Activated effector memory CD4-positive, alpha-beta T cell treated with Interleukin-2 at 50 U/mL for 16 hours (primary cell): ENCODE data around the gene QSER1.
"Not testable (repeated sequence)": the region's sequence is repeated elsewhere in the genome, so short reads cannot be mapped to it uniquely, and the experiment has no call there.

Experiments used
- DNase-seq: peaks from one replicate; pipeline ENCODE4 v3.0.0-alpha.2; 2020

The QSER1 gene

GRCh38 chr11:33006010-33006409 is 113.4 kb downstream of the QSER1 start:
- DNase-seq, result no peak

GRCh38 chr11:33013755-33014154 is 121.1 kb downstream of the QSER1 start:
- DNase-seq, result no peak

GRCh38 chr11:33015621-33016551 is 123.3 kb downstream of the QSER1 start, which contains the start of gene DEPDC7:
DEPDC7 (plus strand) TSS chr11:33015878; CDS start chr11:33015956, 78 bp downstream.
- peak; percentile 47 for DNase-seq

DNA sequence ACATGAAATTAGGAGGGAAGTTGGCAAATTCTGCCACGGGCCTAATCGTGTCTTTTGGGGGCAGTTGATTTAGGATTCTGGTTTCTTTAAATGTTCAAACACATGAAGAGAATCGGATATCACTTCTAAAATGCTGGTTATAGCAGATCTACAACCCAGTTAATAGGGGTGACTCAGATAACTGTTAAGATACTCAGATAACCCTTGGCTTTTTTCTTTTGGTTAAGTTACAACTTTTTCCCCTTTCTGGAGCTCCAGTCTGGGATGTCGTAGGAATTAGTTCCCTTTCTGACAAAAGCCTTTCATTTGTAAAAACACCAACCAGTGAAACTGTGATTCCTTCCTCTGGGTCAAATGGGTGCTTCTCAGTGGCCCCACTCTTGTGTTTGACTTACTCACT is 124.0 kb downstream of the QSER1 start:
- DNase-seq, result no peak

- DNase-seq, result no peak
Observed at GRCh38 chr11:33017478-33017877, 124.9 kb downstream of the QSER1 start.

DNA sequence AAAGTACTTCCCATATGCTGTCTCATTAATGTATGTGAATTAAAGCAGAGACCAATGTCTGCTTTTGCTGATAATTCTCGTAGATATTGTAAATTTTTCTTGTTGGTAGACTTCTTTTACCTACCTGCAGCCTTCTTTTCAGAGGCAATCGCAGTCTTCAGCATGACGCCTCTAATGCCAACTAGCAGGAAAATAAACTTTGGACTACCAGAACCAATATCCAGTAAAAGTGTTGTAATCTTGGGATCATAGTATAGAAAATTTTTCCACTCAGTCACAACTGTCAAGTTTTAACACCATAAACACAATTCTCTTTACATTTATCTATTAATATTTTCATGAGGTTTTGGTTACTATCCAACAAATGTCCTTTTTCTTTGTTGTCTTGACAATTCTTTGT is 125.4 kb downstream of the QSER1 start:
- DNase-seq, result no peak

DNA sequence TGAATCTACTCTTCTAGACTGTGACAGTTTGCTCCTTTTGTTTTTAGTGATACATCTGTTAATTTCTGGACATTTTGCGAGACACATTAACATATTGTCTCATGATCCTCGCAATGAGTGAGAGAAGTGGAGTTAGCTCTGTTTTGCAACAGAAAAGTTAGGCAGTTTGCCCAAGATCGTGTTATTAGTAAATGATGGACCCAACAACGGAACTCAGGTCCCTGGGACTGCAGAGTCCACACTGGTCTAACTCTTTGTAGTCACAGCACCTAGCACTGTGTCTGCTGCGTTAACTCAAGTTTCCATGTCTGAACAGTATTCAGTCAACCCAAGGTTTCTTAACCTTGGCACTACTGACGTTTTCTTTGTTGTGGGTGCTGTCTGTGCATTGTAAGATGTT is 126.2 kb downstream of the QSER1 start:
- DNase-seq, result no peak

- no peak for DNase-seq
Observed at GRCh38 chr11:33021501-33021900, 128.9 kb downstream of the QSER1 start.

DNA sequence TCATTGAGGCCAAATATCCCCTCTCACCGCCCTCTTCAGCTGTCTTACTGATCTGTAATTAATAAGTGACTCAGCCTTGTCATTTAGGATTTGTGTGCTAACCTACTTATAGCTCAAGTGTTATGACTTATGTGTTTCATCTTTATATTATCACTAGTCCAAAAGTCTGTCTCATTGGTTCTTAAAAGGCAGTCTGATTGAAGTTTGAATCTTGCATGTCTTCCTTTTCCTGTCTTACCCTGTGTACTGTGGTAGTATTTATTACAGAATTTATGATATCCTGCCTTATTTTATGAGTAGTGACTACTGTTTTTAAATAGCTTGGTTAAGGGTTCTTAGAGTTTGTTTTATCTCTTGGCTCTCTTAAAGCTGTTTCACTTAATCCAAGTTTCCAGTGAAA is 129.3 kb downstream of the QSER1 start:
- DNase-seq, result no peak

- no peak for DNase-seq
Observed at GRCh38 chr11:33025339-33025722, 132.7 kb downstream of the QSER1 start.

GRCh38 chr11:33027233-33027632 is 134.6 kb downstream of the QSER1 start:
- no peak for DNase-seq

DNA sequence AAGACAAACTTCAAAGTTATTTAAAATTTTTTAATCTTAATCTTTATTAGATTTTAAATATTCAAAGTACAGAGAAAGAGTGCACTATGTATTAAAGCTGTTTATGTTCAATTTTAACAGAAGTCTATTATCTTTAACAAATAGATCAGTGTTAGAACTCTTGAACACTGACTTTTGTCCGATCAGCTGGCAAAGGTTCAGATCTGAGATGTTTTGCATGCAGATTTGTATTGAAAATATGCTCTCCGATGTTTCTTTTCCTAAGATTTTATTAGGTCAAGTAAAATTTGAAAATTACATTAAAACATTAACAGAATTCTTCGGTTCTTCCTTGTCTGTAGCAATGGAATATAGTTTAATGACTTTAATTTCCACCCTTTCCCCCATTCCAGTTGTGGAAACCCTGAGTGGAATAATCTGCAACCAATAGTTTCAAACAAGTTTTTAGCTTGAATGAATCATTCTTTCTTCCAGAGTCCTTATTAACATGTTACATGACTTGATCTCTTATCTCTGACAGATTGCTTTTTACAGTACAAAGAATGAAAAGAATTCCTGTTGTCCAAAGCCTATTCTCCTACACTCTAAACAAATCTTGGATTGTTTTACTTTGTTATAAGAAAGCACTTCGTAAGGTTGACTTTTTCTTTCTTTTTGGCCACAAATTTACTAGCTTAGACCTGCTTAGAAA is 135.4 kb downstream of the QSER1 start:
- DNase-seq, result no peak

GRCh38 chr11:33028537-33028914 is 135.9 kb downstream of the QSER1 start:
- no peak for DNase-seq

DNA sequence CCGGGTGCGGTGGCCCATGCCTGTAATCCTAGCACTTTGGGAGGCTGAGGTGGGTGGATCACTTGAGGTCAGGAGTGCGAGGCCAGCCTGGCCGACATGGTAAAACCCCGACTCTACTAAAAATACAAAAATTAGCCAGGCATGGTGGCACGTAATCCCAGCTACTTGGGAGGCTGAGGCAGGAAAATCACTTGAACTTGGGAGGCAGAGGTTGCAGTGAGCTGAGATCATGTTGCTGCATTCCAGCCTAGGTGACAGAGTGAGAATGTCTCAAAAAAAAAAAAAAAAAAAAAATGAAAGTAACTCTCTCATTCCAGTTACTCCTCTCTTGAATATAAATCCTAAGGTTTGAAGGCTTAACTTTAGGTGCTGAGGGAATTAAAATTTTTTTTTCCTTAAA is 136.6 kb downstream of the QSER1 start:
- DNase-seq, result not testable (repeated sequence)
